ENCODE results near the gene IQSEC3.
"Not testable (repeated sequence)": the region's sequence is repeated elsewhere in the genome, so short reads cannot be mapped to it uniquely, and the experiment has no call there.

Gene IQSEC3

DNA sequence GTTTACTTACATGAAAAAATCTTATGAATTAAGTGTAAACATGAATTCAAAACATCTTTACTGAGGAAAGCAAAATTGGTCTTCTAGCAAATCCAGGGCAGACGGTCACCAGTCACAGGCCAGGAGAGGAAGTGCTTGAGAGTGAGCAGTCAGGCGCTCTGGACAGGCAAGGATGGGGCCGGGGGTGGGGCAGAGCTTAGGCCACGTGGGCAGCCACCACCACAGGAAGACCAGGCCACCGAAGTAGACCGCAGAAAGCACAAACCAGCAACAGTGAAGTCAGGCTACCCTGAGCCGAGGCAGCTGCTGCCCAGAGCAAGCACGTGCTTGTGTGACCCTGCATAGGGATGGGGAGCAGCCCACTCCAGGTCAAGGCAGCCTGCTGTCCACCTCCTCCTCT is 113.9 kb downstream of the IQSEC3 start:
- TF ChIP-seq, protein P1, sequence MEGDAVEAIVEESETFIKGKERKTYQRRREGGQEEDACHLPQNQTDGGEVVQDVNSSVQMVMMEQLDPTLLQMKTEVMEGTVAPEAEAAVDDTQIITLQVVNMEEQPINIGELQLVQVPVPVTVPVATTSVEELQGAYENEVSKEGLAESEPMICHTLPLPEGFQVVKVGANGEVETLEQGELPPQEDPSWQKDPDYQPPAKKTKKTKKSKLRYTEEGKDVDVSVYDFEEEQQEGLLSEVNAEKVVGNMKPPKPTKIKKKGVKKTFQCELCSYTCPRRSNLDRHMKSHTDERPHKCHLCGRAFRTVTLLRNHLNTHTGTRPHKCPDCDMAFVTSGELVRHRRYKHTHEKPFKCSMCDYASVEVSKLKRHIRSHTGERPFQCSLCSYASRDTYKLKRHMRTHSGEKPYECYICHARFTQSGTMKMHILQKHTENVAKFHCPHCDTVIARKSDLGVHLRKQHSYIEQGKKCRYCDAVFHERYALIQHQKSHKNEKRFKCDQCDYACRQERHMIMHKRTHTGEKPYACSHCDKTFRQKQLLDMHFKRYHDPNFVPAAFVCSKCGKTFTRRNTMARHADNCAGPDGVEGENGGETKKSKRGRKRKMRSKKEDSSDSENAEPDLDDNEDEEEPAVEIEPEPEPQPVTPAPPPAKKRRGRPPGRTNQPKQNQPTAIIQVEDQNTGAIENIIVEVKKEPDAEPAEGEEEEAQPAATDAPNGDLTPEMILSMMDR (conservative IDR thresholded peaks at IDR 0.05; ENCODE audit: low read depth, low read length) = no peak
- no peak for DNase-seq (ENCODE audit: low read depth)

DNA sequence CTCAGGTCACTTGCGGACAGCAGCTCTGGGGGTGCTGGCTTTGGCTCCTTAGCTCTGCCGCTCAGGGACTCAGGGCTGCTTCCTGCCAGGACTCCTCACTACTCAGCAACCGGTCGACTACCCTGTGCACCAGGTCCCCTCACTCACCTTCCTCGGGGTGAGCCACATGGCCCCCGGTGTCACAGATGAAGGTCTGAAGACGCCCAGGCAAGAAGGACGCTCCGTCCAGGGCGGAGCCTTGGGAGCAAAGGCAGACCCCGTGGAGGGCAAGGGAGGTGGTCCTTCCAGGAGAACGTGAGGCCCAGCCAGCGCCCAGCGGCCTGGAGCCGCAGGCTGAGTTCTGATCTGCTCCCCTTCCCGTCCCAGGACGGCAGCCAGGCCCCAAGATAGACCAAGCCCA is 115.4 kb downstream of the IQSEC3 start:
- TF ChIP-seq, protein P1 (conservative IDR thresholded peaks at IDR 0.05; ENCODE audit: low read depth, low read length) = no peak

More for the DNA sequence above, 113.9 kb downstream of the IQSEC3 start:
- H3K4me3 ChIP-seq (ENCODE audit: low read length) = no peak overlapping the region

DNA sequence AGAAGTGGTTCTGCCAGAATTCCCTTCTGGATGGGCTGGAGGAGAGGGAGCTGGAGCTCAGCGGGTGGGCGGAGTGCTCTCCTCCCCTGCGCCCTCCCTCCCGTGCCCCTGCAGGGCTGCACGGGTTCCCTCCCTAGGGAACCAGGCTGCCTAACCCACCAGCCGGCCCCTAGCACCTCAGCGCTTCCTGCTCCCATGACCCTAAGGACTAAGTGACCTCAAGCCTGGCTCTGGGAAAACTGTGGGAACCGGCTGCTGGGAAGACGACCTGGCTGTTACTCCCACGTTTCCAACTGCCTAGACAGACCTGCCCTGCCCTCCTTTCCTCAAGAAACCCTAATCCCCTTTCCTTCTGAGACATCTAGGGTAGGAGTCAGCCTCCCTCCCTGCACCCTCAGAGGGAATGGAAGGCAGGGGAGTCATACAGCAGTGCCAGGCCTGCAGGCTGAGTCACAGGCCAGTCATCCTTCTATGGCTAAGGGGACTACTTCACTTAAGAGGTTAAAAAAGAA is 115.9 kb downstream of the IQSEC3 start:
- peak; percentile 90 for DNase-seq (ENCODE audit: low read depth)
- TF ChIP-seq, protein P1 (conservative IDR thresholded peaks at IDR 0.05; ENCODE audit: low read depth, low read length) = no peak

More for the DNA sequence above, 115.4 kb downstream of the IQSEC3 start:
- no peak for DNase-seq (ENCODE audit: low read depth)
- H3K4me3 ChIP-seq (ENCODE audit: low read length) = no peak overlapping the region

DNA sequence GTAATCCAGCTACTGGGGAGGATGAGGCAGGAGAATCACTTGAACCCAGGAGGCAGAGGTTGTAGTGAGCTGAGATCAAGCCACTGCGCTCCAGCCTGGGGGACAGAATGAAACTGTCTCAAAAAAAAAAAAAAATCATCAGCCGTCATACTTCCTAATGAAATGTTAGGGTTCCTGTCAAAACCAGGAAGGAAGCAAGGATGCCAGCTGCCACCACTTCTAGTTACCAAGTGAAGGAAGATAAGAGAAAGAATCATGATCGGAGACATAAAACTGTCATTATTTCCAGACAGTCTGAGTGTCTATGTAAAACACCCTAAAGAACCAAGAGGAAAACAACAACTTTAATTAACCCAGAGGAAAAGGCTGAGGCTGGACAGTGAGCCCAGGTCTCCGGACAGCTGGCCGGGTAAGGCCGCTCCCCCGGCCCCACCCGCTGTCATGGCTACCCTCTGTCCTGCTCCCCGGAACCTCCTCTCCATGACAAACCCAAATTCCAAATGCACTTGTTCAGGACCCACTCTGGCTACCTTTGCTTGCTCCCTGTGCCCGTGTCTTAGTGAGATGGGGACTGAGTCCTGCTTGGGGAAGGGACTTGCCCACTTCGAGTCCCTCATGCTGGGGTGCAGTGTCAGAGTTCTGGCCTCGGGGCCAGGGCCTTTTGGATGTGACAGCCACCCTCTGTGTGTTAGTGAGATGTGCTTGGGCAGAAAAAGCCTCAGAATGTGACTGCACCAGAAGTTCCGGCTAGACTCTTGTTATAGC is 118.4 kb downstream of the IQSEC3 start:
- TF ChIP-seq, protein P1 (conservative IDR thresholded peaks at IDR 0.05; ENCODE audit: low read depth, low read length) = no peak
- H3K4me3 ChIP-seq (ENCODE audit: low read length) = no peak overlapping the region
- no peak for DNase-seq (ENCODE audit: low read depth)

More for the DNA sequence above, 115.9 kb downstream of the IQSEC3 start:
- H3K4me3 ChIP-seq (ENCODE audit: low read length) = no peak overlapping the region

DNA sequence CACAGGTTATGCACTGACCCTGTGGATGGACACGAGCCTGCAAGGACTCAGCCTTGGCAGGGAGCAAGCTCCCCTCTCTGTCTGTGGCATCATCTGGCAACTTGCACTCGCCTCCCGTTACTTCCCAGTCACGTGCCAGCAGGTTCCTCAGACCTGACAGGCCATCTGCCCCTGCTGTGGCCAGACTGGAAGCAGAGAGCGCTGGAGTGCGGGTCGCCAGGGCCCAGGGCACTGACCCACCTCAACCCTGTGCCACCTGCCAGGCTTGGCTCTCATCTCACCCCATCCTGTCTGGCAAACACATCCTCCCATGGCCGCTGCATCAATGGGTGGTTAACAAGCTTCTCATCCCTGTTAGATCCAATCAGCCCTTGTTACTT is 119.0 kb downstream of the IQSEC3 start:
- no peak overlapping the region for H3K4me3 ChIP-seq (ENCODE audit: low read length)
- DNase-seq (ENCODE audit: low read depth) = no peak

DNA sequence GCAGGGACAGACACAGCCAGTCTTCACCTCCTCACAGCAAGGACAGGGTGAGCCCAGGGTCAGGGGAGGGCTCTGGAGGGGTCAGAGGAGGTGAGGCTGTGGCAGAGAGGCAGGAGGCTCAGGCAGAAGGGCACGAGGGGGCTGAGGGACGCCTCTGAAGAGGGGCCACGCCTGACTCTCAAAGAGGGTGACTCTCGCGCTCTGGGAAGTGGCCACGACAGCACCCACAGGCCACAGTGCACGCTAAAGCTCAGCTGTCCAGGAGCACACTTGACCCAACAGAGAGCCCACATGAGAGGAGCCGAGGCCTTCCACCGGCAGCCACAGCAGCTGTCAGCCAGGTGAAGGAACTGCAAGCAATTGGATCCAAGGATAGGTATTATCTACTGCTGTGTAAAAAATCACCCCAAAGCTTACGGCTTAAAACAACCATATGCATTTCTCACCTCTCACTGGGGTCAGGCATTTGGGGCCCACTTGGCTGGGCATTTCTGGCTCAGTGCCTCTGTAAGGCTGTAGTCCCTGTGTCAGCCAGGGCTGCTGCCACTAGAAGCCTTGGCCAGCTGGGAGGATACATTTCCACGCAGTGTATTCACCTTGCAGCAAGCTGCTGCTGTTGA is 119.5 kb downstream of the IQSEC3 start:
- H3K4me3 ChIP-seq (ENCODE audit: low read length) = no peak overlapping the region
- no peak for DNase-seq (ENCODE audit: low read depth)
- TF ChIP-seq, protein P1 (conservative IDR thresholded peaks at IDR 0.05; ENCODE audit: low read depth, low read length) = no peak

More for the DNA sequence above, 119.0 kb downstream of the IQSEC3 start:
- TF ChIP-seq, protein P1 (conservative IDR thresholded peaks at IDR 0.05; ENCODE audit: low read depth, low read length) = no peak

DNA sequence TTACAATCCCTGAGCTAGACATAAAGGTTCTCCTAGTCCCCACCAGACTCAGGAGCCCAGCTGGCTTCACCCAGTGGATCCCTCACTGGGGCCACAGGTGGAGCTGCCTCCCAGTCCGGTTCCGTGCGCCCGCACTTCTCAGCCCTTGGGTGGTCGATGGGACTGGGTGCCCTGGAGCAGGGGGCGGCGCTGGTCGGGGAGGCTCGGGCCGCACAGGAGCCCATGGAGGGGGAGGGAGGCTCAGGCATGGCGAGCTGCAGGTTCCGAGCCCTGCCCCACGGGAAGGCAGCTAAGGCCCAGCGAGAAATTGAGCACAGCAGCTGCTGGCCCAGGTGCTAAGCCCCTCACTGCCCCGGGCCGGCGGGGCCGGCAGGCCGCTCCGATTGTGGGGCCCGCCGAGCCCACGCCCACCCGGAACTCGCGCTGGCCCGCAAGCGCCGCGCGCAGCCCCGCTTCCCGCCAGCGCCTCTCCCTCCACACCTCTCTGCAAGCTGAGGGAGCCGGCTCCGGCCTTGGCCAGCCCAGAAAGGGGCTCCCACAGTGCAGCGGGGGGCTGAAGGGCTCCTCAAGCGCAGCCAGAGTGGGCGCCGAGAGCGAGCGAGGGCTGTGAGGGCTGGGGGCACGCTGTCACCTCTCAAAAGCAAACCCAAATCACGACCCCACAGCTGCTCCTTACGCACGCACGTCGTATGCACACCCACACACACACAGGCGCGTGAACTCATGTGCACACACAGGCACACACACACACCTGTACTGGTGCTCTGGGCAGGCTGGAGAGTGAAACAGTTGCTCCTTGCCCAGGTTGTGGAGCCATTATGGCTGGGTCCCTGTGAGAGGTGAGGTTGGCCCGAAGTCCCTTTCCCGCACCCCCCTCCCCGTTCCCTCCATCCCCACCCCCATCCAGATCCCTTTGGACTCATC is 121.7 kb downstream of the IQSEC3 start:
- peak overlapping the region; percentile 49 for H3K4me3 ChIP-seq (ENCODE audit: low read length)
- DNase-seq (ENCODE audit: low read depth) = not testable (repeated sequence)

All from retinal pigment epithelial cell (primary cell).